Vagina (tissue), 2 donors: ENCODE data around the gene SUSD1.

Experiments used
- POLR2AphosphoS5 ChIP-seq, 2 donors: sonication (generic); formaldehyde crosslinking; IDR thresholded peaks; one replicate each; pipeline ENCODE4 v1.9.0; 2017; ENCODE audit warnings: antibody characterized with exemption in 2 of 2, mild to moderate bottlenecking in 2 of 2, low read depth in 1 of 2; ENCODE audit not compliant: insufficient read depth in 1 of 2
- TF ChIP-seq, protein P1 (sequence below), 3 experiments: fragments of 450-650 bp in 2 of 3; fragments of 200-600 bp in 1 of 3; sonication (generic) in 1 of 3; IDR thresholded peaks; one replicate each; pipeline ENCODE4 v1.5.1; 2017 to 2019; ENCODE audit warnings: antibody characterized with exemption in 3 of 3, mild to moderate bottlenecking in 2 of 3, moderate library complexity in 2 of 3

- TF ChIP-seq POLR2AphosphoS5 (IDR thresholded peaks at IDR 0.05; ENCODE audit: insufficient read depth in 1 of 2, low read depth in 1 of 2) = no peak
- TF ChIP-seq, protein P1, sequence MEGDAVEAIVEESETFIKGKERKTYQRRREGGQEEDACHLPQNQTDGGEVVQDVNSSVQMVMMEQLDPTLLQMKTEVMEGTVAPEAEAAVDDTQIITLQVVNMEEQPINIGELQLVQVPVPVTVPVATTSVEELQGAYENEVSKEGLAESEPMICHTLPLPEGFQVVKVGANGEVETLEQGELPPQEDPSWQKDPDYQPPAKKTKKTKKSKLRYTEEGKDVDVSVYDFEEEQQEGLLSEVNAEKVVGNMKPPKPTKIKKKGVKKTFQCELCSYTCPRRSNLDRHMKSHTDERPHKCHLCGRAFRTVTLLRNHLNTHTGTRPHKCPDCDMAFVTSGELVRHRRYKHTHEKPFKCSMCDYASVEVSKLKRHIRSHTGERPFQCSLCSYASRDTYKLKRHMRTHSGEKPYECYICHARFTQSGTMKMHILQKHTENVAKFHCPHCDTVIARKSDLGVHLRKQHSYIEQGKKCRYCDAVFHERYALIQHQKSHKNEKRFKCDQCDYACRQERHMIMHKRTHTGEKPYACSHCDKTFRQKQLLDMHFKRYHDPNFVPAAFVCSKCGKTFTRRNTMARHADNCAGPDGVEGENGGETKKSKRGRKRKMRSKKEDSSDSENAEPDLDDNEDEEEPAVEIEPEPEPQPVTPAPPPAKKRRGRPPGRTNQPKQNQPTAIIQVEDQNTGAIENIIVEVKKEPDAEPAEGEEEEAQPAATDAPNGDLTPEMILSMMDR (IDR thresholded peaks at IDR 0.05) = no peak
Measured at GRCh38 chr9:112170235-112170634, 4.9 kb downstream of the SUSD1 start.
